ENCODE results near the gene PARD3B.

- TF ChIP-seq CTCF (IDR thresholded peaks at IDR 0.05) (no peak), POLR2A (IDR thresholded peaks at IDR 0.05) (no peak)
These were observed 1091.5 kb downstream of the PARD3B start for GRCh38 chr2:205636549-205637319.
